NCI-H748 treated with DMSO at 0.1 percent for 48 hours (cell line): ENCODE measurements around the gene CAMKMT.
A peak's percentile ranks its signal among the peaks of the same experiment; 100 is the strongest.

Source experiments
- DNase-seq: peaks from one replicate; lab custom pipeline; 2025; lab: John Stamatoyannopoulos, UW

The CAMKMT gene

GRCh38 chr2:44596537-44597320 is 235.0 kb downstream of the CAMKMT start:
- no peak for DNase-seq

- no peak for DNase-seq
These were observed 236.8 kb downstream of the CAMKMT start for GRCh38 chr2:44598330-44599119.

- DNase-seq = no peak
These were observed 237.4 kb downstream of the CAMKMT start for GRCh38 chr2:44599130-44599529.

DNA sequence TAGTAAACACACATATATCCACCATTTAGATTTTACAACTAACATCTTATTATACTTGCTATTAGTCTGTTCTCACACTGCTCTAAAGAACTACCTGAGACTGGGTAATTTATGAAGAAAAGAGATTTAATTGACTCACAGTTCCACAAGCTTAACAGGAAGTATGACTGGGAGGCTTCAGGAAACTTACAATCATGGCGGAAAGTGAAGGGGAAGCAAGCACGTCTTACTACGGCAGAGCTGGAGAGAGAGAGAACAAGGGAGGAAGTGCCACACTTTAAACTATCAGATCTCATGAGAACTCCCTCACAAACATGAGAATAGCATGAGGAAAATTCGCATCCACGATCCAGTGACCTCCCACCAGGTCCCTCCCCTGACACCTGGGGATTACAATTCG is 240.7 kb downstream of the CAMKMT start:
- no peak for DNase-seq

GRCh38 chr2:44605511-44605910 is 243.8 kb downstream of the CAMKMT start:
- DNase-seq = no peak

GRCh38 chr2:44612276-44612675 is 250.5 kb downstream of the CAMKMT start:
- DNase-seq = no peak

DNA sequence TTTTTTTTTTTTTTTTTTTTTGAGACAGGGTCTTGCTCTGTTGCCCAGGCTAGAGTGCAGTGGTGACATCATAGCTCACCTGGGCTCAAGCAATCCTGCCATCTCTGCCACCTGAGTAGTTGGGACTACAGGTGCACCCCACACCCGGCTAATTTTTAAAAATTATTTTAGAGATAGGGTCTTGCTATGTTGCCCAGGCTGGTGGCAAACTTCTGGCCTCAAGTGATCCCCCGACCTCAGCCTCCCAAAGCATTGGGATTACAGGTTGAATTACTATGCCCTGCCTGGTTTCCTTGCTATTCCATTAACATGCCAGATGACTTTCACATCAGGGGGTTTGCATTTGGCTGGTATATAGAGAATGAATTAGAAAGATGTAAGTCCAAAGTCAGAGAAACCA is 253.2 kb downstream of the CAMKMT start:
- no peak for DNase-seq

- no peak for DNase-seq
These were observed 254.3 kb downstream of the CAMKMT start for GRCh38 chr2:44615950-44616518.

DNA sequence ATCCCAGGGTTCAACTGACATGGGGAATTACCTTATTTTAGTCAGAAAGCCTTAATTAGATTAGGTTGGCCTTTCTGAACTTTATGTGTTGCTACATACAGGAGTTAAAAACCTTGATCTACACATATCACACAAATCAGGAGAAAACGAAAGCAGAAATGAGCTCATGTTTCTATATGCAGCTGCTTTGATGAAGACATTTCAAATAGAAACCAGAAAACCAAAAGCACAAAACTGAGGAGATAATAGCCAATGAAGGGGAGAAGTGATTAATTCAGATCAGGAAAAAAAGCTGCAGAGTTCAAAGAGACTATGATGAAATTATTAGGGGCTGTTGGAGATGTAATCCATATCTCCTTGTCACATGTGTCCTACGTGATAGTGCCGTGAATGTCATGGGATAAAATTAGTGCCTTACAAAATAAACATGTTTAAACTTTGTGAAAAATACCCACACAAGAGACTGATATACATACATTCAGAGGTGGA is 255.0 kb downstream of the CAMKMT start:
- DNase-seq = no peak

DNA sequence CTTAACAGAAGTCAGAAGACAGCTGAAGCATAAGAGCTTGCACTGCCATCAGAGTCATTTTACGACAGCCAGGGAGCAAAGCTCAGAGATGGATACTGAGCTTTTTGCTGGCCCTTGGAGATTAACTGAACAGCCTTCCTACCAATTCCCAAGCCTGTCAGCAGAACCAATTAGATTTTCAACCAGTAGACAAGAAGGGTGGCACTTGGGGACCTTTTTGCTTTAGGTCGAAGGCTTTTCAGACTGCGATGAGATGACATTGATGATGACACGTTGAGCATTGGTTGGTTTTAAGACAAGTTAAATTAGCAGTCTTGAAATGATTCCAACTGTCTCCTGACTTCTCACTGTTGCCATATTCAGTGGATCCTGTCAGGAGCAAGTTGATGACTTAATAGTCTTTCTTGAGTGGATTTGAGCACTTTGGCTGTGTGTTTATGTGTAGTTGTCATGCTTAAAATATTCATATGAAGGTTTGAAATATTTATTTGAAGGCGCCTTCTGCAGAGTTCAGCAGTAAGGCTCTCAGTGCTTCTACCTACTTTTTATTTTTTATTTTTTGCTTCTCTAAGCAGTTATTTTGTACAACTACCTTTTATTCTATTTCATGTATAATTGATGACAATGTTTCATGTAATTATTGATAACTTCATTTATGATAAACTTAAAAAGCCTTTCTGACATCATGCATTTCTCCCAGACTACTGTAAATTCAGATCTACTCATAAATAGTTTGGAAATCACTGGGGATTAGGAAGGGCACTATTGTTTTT is 256.7 kb downstream of the CAMKMT start:
- no peak for DNase-seq

- peak; percentile 17 for DNase-seq
These were observed 258.6 kb downstream of the CAMKMT start for GRCh38 chr2:44620189-44620990.

DNA sequence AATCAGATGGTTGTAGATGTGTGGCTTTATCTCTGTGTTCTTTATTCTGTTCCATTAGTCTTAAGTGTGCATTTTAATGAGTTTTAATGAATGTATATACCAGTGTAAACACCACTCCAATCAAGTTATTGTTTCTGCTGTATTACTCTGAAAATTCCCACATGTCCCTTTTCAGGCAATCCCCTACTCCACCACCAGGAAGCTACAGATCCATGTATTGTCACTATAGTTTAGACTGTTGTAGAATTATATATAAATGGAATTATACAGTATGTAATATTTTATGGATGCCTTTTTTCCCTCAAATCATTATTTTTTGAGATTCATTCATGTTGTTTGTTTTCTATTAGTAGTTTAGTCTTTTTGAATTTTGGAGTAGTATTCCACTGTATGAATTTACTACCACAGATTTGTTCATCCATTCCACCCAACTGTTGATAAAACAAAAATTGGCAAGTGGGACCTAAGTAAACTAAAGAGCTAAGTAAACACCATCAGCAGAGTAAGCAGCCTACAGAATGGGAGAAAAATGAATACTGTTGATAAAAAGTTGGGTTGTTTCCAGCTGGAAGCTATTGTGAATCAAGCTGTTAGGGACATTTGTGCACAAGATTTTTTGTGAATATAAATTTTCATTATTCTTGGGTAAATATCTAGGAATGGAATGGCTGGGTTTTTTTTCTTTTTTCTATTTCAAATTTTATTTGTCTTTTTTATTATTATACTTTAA is 262.0 kb downstream of the CAMKMT start:
- DNase-seq = peak; percentile 74

- DNase-seq = no peak
These were observed 266.6 kb downstream of the CAMKMT start for GRCh38 chr2:44628297-44628696.

GRCh38 chr2:44632931-44633689 is 271.4 kb downstream of the CAMKMT start:
- no peak for DNase-seq

DNA sequence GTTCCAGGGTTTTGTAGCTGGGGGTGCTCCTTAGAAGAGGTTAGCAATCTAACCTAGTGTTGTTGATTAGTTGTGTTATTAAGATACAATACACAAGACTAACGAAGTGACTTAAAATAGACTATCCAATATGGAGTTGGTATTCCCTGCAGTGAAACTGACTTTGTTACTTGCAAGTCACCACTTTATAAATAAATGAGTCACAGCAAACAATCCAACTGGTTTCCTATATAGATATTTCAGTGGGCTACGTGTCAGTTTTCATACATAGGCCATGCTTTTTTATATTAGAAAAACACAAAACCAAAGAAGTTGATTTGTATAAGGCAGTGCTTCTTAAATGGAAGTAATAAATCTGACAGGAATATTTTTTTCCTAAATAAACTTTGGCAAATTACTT is 274.0 kb downstream of the CAMKMT start:
- DNase-seq = no peak

GRCh38 chr2:44638649-44639048 is 276.9 kb downstream of the CAMKMT start:
- DNase-seq = no peak

DNA sequence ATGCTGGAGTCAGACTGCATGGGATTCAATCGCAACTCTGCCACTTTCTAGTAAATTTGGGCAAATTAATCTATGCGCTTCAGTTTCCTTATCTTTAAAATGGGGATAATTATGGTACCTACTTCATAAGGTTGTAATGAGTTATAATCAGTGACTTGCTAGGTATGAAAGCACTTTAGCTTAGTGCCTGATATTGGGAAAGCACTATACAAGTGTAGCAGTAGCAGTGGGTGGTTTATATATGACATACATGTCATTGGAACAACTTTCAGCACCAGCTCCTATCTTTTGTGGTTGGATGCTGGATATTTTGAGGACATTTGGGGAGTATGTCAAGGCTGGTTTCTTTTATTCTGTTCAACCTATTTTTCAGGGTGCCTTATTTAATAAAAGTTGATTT is 277.7 kb downstream of the CAMKMT start:
- no peak for DNase-seq

DNA sequence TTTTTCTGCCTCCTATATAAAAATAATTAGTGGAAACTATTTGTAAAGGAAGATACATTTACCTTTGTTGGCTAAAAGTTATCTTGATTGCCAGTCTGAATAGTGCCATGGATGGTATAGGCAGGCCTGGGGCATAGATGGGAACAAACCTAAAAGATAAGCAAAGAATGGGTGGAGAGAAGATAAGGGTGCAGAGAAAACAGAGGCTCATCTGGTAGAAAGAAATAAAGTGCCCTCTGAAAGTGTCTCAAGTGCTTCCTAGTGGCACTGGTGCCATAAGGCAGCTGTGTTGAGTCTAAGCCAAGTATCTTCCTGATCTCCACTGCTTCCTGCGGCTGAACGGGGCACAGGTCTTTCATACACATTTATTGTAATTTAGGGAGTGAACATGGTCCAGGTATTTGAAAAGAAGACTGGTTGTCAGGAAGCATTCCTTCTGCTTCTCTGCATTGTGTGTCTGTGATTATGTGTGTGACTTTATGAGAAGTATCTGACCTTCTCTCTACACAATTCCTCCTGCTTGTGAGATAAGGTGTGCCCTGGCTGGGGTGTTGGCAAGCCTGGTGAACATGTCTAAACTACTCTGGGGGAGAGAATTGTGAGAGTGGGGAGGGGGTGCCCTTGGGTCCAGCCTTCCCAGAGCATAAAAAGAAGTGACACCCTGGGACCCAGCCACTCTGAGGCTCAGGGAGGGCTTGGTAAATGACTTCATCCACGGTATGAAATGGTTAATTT is 280.5 kb downstream of the CAMKMT start:
- no peak for DNase-seq

GRCh38 chr2:44645937-44646336 is 284.2 kb downstream of the CAMKMT start:
- no peak for DNase-seq
